ENCODE measurements around the gene FAM111B. TPM values are rescaled to one million over a fixed set of nuclear protein-coding genes. Genes with fewer than 3 reads are reported as not detected.

Gene FAM111B
- total and polyA plus RNA-seq, 2 of the 8 experiments (the other 6 are each of a cell fraction or from before 2014, with no cell fraction given), result 4.8 to 38.1 TPM

DNA sequence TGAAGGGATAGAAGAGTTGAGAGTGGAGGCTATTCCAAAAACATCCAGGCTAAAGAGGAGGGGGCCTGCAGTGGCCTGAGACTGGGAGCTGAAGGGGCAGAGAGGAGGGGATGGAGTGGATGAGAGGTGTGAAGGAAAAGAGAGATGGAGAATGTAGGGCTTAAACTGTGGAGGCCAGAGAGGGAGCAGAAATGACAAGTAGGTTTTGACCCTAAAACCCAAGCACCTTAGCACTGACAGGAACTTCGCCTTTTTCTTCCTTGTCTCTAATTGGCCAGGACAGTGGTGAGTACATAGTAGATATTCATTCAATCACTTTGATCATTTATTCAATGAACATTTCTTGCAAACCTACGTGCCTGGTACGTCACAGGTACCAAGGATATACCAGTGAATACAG is 7.3 kb downstream of the FAM111B start:
- Histone ChIP-seq H3K4me1 (replicated peaks in 1 of 4; ENCODE audit: control insufficient read depth in 3 of 4, insufficient read depth in 4 of 4, low read length in 3 of 4) (no peaks in the 10 kb centered on the region), H3K18ac (ENCODE audit: extremely low read depth, low read length) (no peak overlapping the region), H4K91ac (replicated peaks; ENCODE audit: insufficient read length, low read length) (no peak overlapping the region), H3K4ac (replicated peaks; ENCODE audit: insufficient read length, low read depth, low read length) (no peak overlapping the region), H3K23me2 (ENCODE audit: low read depth, low read length) (no peaks in the 10 kb centered on the region), H3K14ac (ENCODE audit: insufficient read length) (no peak overlapping the region), H2AFZ (ENCODE audit: low read length) (no peak overlapping the region), H2AK5ac (ENCODE audit: low read depth, low read length) (no peak overlapping the region), H2BK12ac (ENCODE audit: low read depth, low read length) (no peak overlapping the region), H2BK15ac (ENCODE audit: low read length) (no peak overlapping the region), H4K8ac (ENCODE audit: extremely low read depth, insufficient read depth, low read length) (no peak overlapping the region), H2BK5ac (ENCODE audit: low read depth, low read length) (no peak overlapping the region), H3K56ac (replicated peaks; ENCODE audit: insufficient read length, low read depth, low read length) (no peak overlapping the region), H3K9me3 (ENCODE audit: insufficient read depth in 2 of 2, low read depth in 1 of 2, low read length in 1 of 2) (peaks cover 10 to 24% of the 10 kb centered on the region in 2 experiments), H3K9ac (replicated peaks in 1 of 4; ENCODE audit: extremely low read depth in 1 of 4, low read depth in 3 of 4, low read length in 3 of 4) (no peak overlapping the region), H3K27me3 (replicated peaks in 1 of 4; ENCODE audit: control insufficient read depth in 3 of 4, extremely low read depth in 1 of 4, insufficient read depth in 3 of 4, low read length in 3 of 4) (no peaks in the 10 kb centered on the region), H3K79me2 (ENCODE audit: control insufficient read depth in 1 of 2, insufficient read depth in 2 of 2, low read length in 2 of 2) (no peaks in the 10 kb centered on the region), H4K5ac (ENCODE audit: insufficient read length, low read depth, low read length) (no peak overlapping the region), H3K23ac (ENCODE audit: insufficient read length) (no peak overlapping the region), H4K20me1 (replicated peaks in 1 of 2; ENCODE audit: control insufficient read depth in 1 of 2, insufficient read depth in 2 of 2, low read length in 2 of 2) (peaks cover 0 to 2% of the 10 kb centered on the region in 2 experiments), H3K4me3 (ENCODE audit: extremely low read depth in 1 of 4, insufficient read depth in 2 of 4, low read depth in 3 of 4, low read length in 4 of 4) (no peak overlapping the region), H3K27ac (ENCODE audit: low read depth, low read length) (no peak overlapping the region), H3K36me3 (ENCODE audit: control insufficient read depth in 2 of 4, insufficient read depth in 4 of 4, low read length in 3 of 4) (peaks cover 3 to 61% (median 29%) of the 10 kb centered on the region in 4 experiments; a peak in 7 of 8 replicates), H2BK20ac (ENCODE audit: low read length) (no peak overlapping the region), H3K4me2 (ENCODE audit: insufficient read depth in 1 of 2, low read depth in 2 of 2, low read length in 2 of 2) (no peak overlapping the region), H2BK120ac (replicated peaks; ENCODE audit: low read depth, low read length) (no peak overlapping the region), H3K79me1 (ENCODE audit: low read depth, low read length) (no peaks in the 10 kb centered on the region)
- DNase-seq (ENCODE audit: low read depth in 1 of 2, low spot score in 2 of 2) (no peak), FAIRE-seq (no peak)
- WGBS, 2 experiments (ENCODE audit: extremely low coverage in 1 of 2, insufficient coverage in 1 of 2, insufficient read length in 1 of 2, insufficient replicate concordance in 2 of 2, low coverage in 1 of 2, low lambda C conversion rate in 2 of 2, missing lambda C conversion rate in 1 of 2), result 89% methylated on average over 3 of the region's 3 CpGs; no CpG with 5 or more reads in 1 of the 2 experiments
- TF ChIP-seq TAF7 (optimal IDR thresholded peaks at IDR 0.05; ENCODE audit: borderline replicate concordance, low read depth, low read length) (no peak), ASH2L (IDR thresholded peaks at IDR 0.05; ENCODE audit: low read length) (no peak), EZH2 (IDR thresholded peaks at IDR 0.05; ENCODE audit: low read depth, low read length, severe bottlenecking) (no peak), FOSL1 (IDR thresholded peaks at IDR 0.05; ENCODE audit: insufficient read depth, low read depth, low read length) (no peak), NANOG (IDR thresholded peaks at IDR 0.05; ENCODE audit: insufficient read depth, low read depth, low read length, poor library complexity, severe bottlenecking) (no peak), KDM1A (IDR thresholded peaks at IDR 0.05; ENCODE audit: borderline replicate concordance, low read length) (no peak), HDAC2 (IDR thresholded peaks at IDR 0.05; ENCODE audit: borderline replicate concordance in 1 of 2, low read depth in 2 of 2, low read length in 2 of 2) (no peak), SUZ12 (IDR thresholded peaks at IDR 0.05; ENCODE audit: low read length) (no peak), TCF12 (IDR thresholded peaks at IDR 0.05; ENCODE audit: low read depth, low read length) (no peak), SP4 (IDR thresholded peaks at IDR 0.05; ENCODE audit: low read length) (no peak)
- ChIA-PET CTCF (ENCODE audit: partially characterized antibody) (no interaction called here), POLR2A (ENCODE audit: partially characterized antibody) (no interaction called here)
